Neural cell (in vitro differentiated cells): ENCODE results near the gene OR5B17.

Experiments used
- CTCF ChIP-seq: fragments of 450-650 bp; IDR thresholded peaks from 2 replicates; pipeline ENCODE4 v1.5.1; 2014; ENCODE audit warnings: antibody characterized with exemption, mild to moderate bottlenecking, moderate library complexity; ENCODE audit not compliant: poor library complexity, severe bottlenecking
- POLR2AphosphoS5 ChIP-seq: IDR thresholded peaks from 2 replicates; pipeline ENCODE4 v1.6.1; 2012
- RAD21 ChIP-seq: fragments of 450-650 bp; conservative IDR thresholded peaks from 2 replicates; pipeline ENCODE4 v1.6.1; 2014; ENCODE audit warnings: antibody characterized with exemption, mild to moderate bottlenecking, moderate library complexity

- TF ChIP-seq POLR2AphosphoS5: no peak
- no peak for TF ChIP-seq RAD21
- no peak for TF ChIP-seq CTCF
Measured at GRCh38 chr11:58334708-58335107, 24.2 kb downstream of the OR5B17 start.
